ENCODE results near the gene ZNF474. TPM values are rescaled to one million over a fixed set of nuclear protein-coding genes. Genes with fewer than 3 reads are reported as not detected.

The ZNF474 gene
- total and polyA plus RNA-seq, 7 experiments from 2014 or later, result 0.24 TPM; not detected in 4

- Histone ChIP-seq H3K4me1 (ENCODE audit: control insufficient read depth in 2 of 2, insufficient read depth in 2 of 2, low read length in 2 of 2) (no peaks in the 10 kb centered on the region), H3K4me3 (ENCODE audit: low read length) (no peak overlapping the region), H3K36me3 (ENCODE audit: control insufficient read depth in 2 of 3, insufficient read depth in 3 of 3, low read length in 3 of 3) (no peaks in the 10 kb centered on the region), H3K9me3 (ENCODE audit: control insufficient read depth in 2 of 3, low read length in 3 of 3) (no peaks in the 10 kb centered on the region), H3K27ac (ENCODE audit: low read depth, low read length) (no peak overlapping the region), H3K27me3 (ENCODE audit: control insufficient read depth in 2 of 2, insufficient read depth in 2 of 2, low read length in 2 of 2) (no peaks in the 10 kb centered on the region)
- H3K36me3 Mint-ChIP-seq, result no peaks in the 10 kb centered on the region
- H3K27ac Mint-ChIP-seq, result no peak overlapping the region
- no peak for DNase-seq
- H3K9me3 Mint-ChIP-seq, result no peaks in the 10 kb centered on the region
- H3K4me3 Mint-ChIP-seq, result no peak overlapping the region
- peaks cover 0 to 6% (median 2%) of the 10 kb centered on the region in 5 donors for H3K27me3 Mint-ChIP-seq
- intact Hi-C loops (cut with micrococcal nuclease), result no loop called here
- no peak for ATAC-seq
- ChIA-PET POLR2A (no interaction called here), CTCF (no interaction called here)
- H3K4me1 Mint-ChIP-seq, result no peaks in the 10 kb centered on the region
Measured at GRCh38 chr5:122114501-122114900, 14.8 kb upstream of the ZNF474 start.

DNA sequence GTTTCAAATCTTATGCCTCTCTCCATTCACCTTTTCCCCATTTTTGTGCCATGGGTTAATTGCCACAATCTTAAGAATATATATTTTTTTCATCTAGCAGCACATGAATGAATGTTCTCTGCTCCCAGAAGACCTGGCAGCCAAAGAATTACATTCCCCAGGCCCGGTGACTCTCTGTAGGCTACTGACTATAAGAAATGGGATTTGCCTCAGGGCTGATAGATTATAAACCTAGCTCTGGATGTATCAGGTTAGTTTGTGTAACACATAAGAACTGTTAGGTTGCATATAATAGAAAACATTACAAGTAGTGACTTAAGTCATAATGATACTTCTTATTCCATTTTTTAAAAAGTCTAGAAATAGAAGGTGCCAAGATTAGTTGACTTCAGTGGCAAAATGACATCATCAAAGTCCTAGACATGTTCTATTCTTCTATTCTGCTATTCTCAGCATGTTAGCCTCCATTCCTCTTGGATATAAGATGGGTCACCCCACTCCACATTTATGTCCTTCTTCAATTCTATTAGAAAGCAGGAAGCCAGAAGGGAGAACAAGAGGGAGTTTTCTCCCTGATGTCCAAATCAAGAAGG is 10.9 kb upstream of the ZNF474 start:
- ChIA-PET POLR2A (no interaction called here), CTCF (no interaction called here)
- H3K27ac Mint-ChIP-seq, result no peak overlapping the region
- intact Hi-C loops (cut with micrococcal nuclease), result no loop called here
- no peaks in the 10 kb centered on the region for H3K4me1 Mint-ChIP-seq
- no peak for ATAC-seq
- H3K4me3 ChIP-seq (ENCODE audit: low read length), result no peak overlapping the region
- no peaks in the 10 kb centered on the region for H3K36me3 Mint-ChIP-seq
- H3K27me3 ChIP-seq (ENCODE audit: control insufficient read depth in 2 of 2, insufficient read depth in 2 of 2, low read length in 2 of 2), result no peaks in the 10 kb centered on the region
- no peaks in the 10 kb centered on the region for H3K4me1 ChIP-seq (ENCODE audit: control insufficient read depth in 2 of 2, insufficient read depth in 2 of 2, low read length in 2 of 2)
- DNase-seq, result no peak
- H3K27me3 Mint-ChIP-seq, result peaks cover 0 to 6% (median 0%) of the 10 kb centered on the region in 5 donors
- H3K4me3 Mint-ChIP-seq, result no peak overlapping the region
- no peaks in the 10 kb centered on the region for H3K36me3 ChIP-seq (ENCODE audit: control insufficient read depth in 2 of 3, insufficient read depth in 3 of 3, low read length in 3 of 3)
- H3K27ac ChIP-seq (ENCODE audit: low read depth, low read length), result no peak overlapping the region
- H3K9me3 ChIP-seq (ENCODE audit: control insufficient read depth in 2 of 3, low read length in 3 of 3), result no peaks in the 10 kb centered on the region
- no peaks in the 10 kb centered on the region for H3K9me3 Mint-ChIP-seq

- no peak overlapping the region for H3K4me3 Mint-ChIP-seq
- no peak overlapping the region for H3K27ac Mint-ChIP-seq
- ChIA-PET CTCF (no interaction called here), POLR2A (no interaction called here)
- no peaks in the 10 kb centered on the region for H3K27me3 ChIP-seq (ENCODE audit: control insufficient read depth in 2 of 2, insufficient read depth in 2 of 2, low read length in 2 of 2)
- peaks cover 0 to 6% (median 0%) of the 10 kb centered on the region in 5 donors for H3K27me3 Mint-ChIP-seq
- no peak for ATAC-seq
- no peaks in the 10 kb centered on the region for H3K4me1 Mint-ChIP-seq
- no peak overlapping the region for H3K4me3 ChIP-seq (ENCODE audit: low read length)
- no peaks in the 10 kb centered on the region for H3K9me3 ChIP-seq (ENCODE audit: control insufficient read depth in 2 of 3, low read length in 3 of 3)
- H3K9me3 Mint-ChIP-seq, result no peaks in the 10 kb centered on the region
- intact Hi-C loops (cut with micrococcal nuclease), result no loop called here
- no peak overlapping the region for H3K27ac ChIP-seq (ENCODE audit: low read depth, low read length)
- H3K36me3 Mint-ChIP-seq, result no peaks in the 10 kb centered on the region
- H3K36me3 ChIP-seq (ENCODE audit: control insufficient read depth in 2 of 3, insufficient read depth in 3 of 3, low read length in 3 of 3), result no peaks in the 10 kb centered on the region
- H3K4me1 ChIP-seq (ENCODE audit: control insufficient read depth in 2 of 2, insufficient read depth in 2 of 2, low read length in 2 of 2), result no peaks in the 10 kb centered on the region
- DNase-seq, result no peak
Measured at GRCh38 chr5:122119205-122119604, 10.1 kb upstream of the ZNF474 start.

DNA sequence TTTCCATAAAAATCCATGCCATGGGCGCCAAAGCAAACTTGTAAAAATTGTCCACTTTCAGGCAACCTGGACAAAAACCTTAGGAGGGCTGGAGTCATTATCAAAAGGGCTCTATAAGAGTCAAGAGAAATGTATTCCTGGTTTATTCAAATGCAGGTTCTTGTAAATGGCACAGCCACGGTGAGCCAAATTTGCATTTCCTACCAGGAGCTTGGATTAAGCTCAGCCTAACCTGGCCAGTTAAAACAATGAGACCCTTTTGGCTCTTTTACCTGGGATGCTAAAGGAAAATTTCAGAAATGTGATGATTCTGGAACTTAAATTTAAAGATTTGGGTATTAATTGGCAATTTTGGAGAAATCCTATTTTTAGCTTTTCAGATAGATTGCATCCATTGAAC is 8.9 kb upstream of the ZNF474 start:
- Mint-ChIP-seq H3K27ac (no peak overlapping the region), H3K36me3 (no peaks in the 10 kb centered on the region)

GRCh38 chr5:122120957-122121356 is 8.4 kb upstream of the ZNF474 start:
- no peaks in the 10 kb centered on the region for H3K9me3 ChIP-seq (ENCODE audit: control insufficient read depth in 2 of 3, low read length in 3 of 3)
- ATAC-seq (no peak), DNase-seq (no peak)
- no peak overlapping the region for H3K27ac ChIP-seq (ENCODE audit: low read depth, low read length)
- H3K36me3 ChIP-seq (ENCODE audit: control insufficient read depth in 2 of 3, insufficient read depth in 3 of 3, low read length in 3 of 3), result no peaks in the 10 kb centered on the region
- ChIA-PET CTCF (no interaction called here), POLR2A (no interaction called here)
- H3K4me3 ChIP-seq (ENCODE audit: low read length), result no peak overlapping the region
- H3K36me3 Mint-ChIP-seq, result no peaks in the 10 kb centered on the region
- intact Hi-C loops (cut with micrococcal nuclease), result no loop called here
- no peaks in the 10 kb centered on the region for H3K9me3 Mint-ChIP-seq
- H3K27me3 Mint-ChIP-seq, result peaks cover 0 to 6% (median 0%) of the 10 kb centered on the region in 5 donors
- no peaks in the 10 kb centered on the region for H3K27me3 ChIP-seq (ENCODE audit: control insufficient read depth in 2 of 2, insufficient read depth in 2 of 2, low read length in 2 of 2)
- H3K27ac Mint-ChIP-seq, result no peak overlapping the region
- no peak overlapping the region for H3K4me3 Mint-ChIP-seq
- H3K4me1 ChIP-seq (ENCODE audit: control insufficient read depth in 2 of 2, insufficient read depth in 2 of 2, low read length in 2 of 2), result no peaks in the 10 kb centered on the region
- no peaks in the 10 kb centered on the region for H3K4me1 Mint-ChIP-seq

More for the DNA sequence above, 8.9 kb upstream of the ZNF474 start:
- intact Hi-C loops (cut with micrococcal nuclease), result no loop called here
- Histone ChIP-seq H3K27me3 (ENCODE audit: control insufficient read depth in 2 of 2, insufficient read depth in 2 of 2, low read length in 2 of 2) (no peaks in the 10 kb centered on the region), H3K4me3 (ENCODE audit: low read length) (no peak overlapping the region), H3K4me1 (ENCODE audit: control insufficient read depth in 2 of 2, insufficient read depth in 2 of 2, low read length in 2 of 2) (no peaks in the 10 kb centered on the region), H3K27ac (ENCODE audit: low read depth, low read length) (no peak overlapping the region), H3K9me3 (ENCODE audit: control insufficient read depth in 2 of 3, low read length in 3 of 3) (no peaks in the 10 kb centered on the region), H3K36me3 (ENCODE audit: control insufficient read depth in 2 of 3, insufficient read depth in 3 of 3, low read length in 3 of 3) (no peaks in the 10 kb centered on the region)
- CTCF ChIA-PET, result no interaction called here
- Mint-ChIP-seq H3K4me1 (no peaks in the 10 kb centered on the region), H3K27me3 (peaks cover 0 to 6% (median 0%) of the 10 kb centered on the region in 5 donors), H3K4me3 (no peak overlapping the region), H3K9me3 (no peaks in the 10 kb centered on the region)
- DNase-seq, result no peak
- ATAC-seq, result no peak
- POLR2A ChIA-PET, result no interaction called here

GRCh38 chr5:122121479-122122465 is 7.6 kb upstream of the ZNF474 start:
- H3K27me3 ChIP-seq (ENCODE audit: control insufficient read depth in 2 of 2, insufficient read depth in 2 of 2, low read length in 2 of 2), result no peaks in the 10 kb centered on the region
- peaks cover 0 to 6% (median 0%) of the 10 kb centered on the region in 5 donors for H3K27me3 Mint-ChIP-seq
- H3K4me3 ChIP-seq (ENCODE audit: low read length), result no peak overlapping the region
- ChIA-PET POLR2A (no interaction called here), CTCF (no interaction called here)
- no peak overlapping the region for H3K27ac Mint-ChIP-seq
- H3K9me3 ChIP-seq (ENCODE audit: control insufficient read depth in 2 of 3, low read length in 3 of 3), result no peaks in the 10 kb centered on the region
- no peaks in the 10 kb centered on the region for H3K36me3 Mint-ChIP-seq
- H3K9me3 Mint-ChIP-seq, result no peaks in the 10 kb centered on the region
- no peaks in the 10 kb centered on the region for H3K4me1 ChIP-seq (ENCODE audit: control insufficient read depth in 2 of 2, insufficient read depth in 2 of 2, low read length in 2 of 2)
- no peaks in the 10 kb centered on the region for H3K36me3 ChIP-seq (ENCODE audit: control insufficient read depth in 2 of 3, insufficient read depth in 3 of 3, low read length in 3 of 3)
- intact Hi-C loops (cut with micrococcal nuclease), result no loop called here
- no peak overlapping the region for H3K4me3 Mint-ChIP-seq
- H3K27ac ChIP-seq (ENCODE audit: low read depth, low read length), result no peak overlapping the region
- no peaks in the 10 kb centered on the region for H3K4me1 Mint-ChIP-seq
- no peak for DNase-seq
- ATAC-seq, result no peak

DNA sequence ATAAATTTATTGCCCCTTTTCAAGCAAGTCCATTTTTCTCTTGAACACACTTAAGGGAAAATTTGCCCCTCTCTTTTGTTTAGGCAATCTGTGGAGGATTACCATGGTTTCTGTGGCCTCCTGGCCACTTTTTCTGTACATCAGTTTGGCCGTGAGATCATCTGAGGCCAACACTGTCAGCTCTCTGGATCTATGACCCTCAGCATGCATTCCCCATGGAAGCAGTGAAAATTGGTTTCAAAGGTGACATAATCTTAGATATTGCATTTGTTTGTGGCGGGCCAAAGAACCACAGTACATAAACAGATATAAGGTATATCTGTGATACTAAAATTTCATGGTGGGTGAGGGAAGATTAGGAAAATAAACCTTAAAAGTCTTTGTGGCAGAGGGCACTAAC is 4.6 kb upstream of the ZNF474 start:
- H3K4me1 ChIP-seq (ENCODE audit: control insufficient read depth in 2 of 2, insufficient read depth in 2 of 2, low read length in 2 of 2), result no peaks in the 10 kb centered on the region
- no peaks in the 10 kb centered on the region for H3K36me3 Mint-ChIP-seq
- no peak overlapping the region for H3K27ac Mint-ChIP-seq
- no peak overlapping the region for H3K4me3 ChIP-seq (ENCODE audit: low read length)
- no peak overlapping the region for H3K4me3 Mint-ChIP-seq
- H3K9me3 Mint-ChIP-seq, result no peaks in the 10 kb centered on the region
- intact Hi-C loops (cut with micrococcal nuclease), result no loop called here
- no peaks in the 10 kb centered on the region for H3K36me3 ChIP-seq (ENCODE audit: control insufficient read depth in 2 of 3, insufficient read depth in 3 of 3, low read length in 3 of 3)
- DNase-seq, result no peak
- H3K4me1 Mint-ChIP-seq, result no peaks in the 10 kb centered on the region
- CTCF ChIA-PET, result no interaction called here
- no peak for ATAC-seq
- no peaks in the 10 kb centered on the region for H3K9me3 ChIP-seq (ENCODE audit: control insufficient read depth in 2 of 3, low read length in 3 of 3)
- H3K27me3 Mint-ChIP-seq, result no peaks in the 10 kb centered on the region
- H3K27me3 ChIP-seq (ENCODE audit: control insufficient read depth in 2 of 2, insufficient read depth in 2 of 2, low read length in 2 of 2), result no peaks in the 10 kb centered on the region
- no peak overlapping the region for H3K27ac ChIP-seq (ENCODE audit: low read depth, low read length)
- POLR2A ChIA-PET, result no interaction called here

All from naive thymus-derived CD4-positive, alpha-beta T cell (primary cell).